Superior temporal gyrus (tissue), 1 donor: ENCODE results near the gene SIK3.

ENCODE experiments used
- DNase-seq: peaks from one replicate; pipeline ENCODE4 v3.0.0-alpha.2; 2016; ENCODE audit errors: extremely low spot score

SIK3 gene

GRCh38 chr11:117009905-117010605, 88.2 kb downstream of the SIK3 start:
- DNase-seq: no peak

- DNase-seq: no peak
Observed at GRCh38 chr11:117005758-117006157, 92.5 kb downstream of the SIK3 start.

GRCh38 chr11:117002639-117003299, 95.5 kb downstream of the SIK3 start:
- DNase-seq: peak; percentile 71

GRCh38 chr11:117000014-117000737, 98.1 kb downstream of the SIK3 start:
- DNase-seq: no peak

GRCh38 chr11:116997071-116997470, 101.2 kb downstream of the SIK3 start:
- no peak for DNase-seq

- DNase-seq: no peak
Observed at GRCh38 chr11:116994195-116994594, 104.0 kb downstream of the SIK3 start.

- DNase-seq: peak; percentile 77
Observed at GRCh38 chr11:116993599-116993998, 104.6 kb downstream of the SIK3 start.

- no peak for DNase-seq
Observed at GRCh38 chr11:116991491-116991890, 106.7 kb downstream of the SIK3 start.

GRCh38 chr11:116990811-116991210, 107.4 kb downstream of the SIK3 start:
- DNase-seq: no peak

- DNase-seq: no peak
Observed at GRCh38 chr11:116990061-116990473, 108.2 kb downstream of the SIK3 start.

GRCh38 chr11:116989184-116989583, 109.0 kb downstream of the SIK3 start:
- no peak for DNase-seq

GRCh38 chr11:116986521-116987105, 111.6 kb downstream of the SIK3 start:
- DNase-seq: no peak

- DNase-seq: no peak
Observed at GRCh38 chr11:116984589-116984988, 113.6 kb downstream of the SIK3 start.

- no peak for DNase-seq
Observed at GRCh38 chr11:116984186-116984585, 114.0 kb downstream of the SIK3 start.

- DNase-seq: no peak
Observed at GRCh38 chr11:116981266-116981885, 116.9 kb downstream of the SIK3 start.

GRCh38 chr11:116980136-116980793, 118.0 kb downstream of the SIK3 start:
- DNase-seq: no peak

GRCh38 chr11:116976941-116977570, 121.2 kb downstream of the SIK3 start:
- no peak for DNase-seq

GRCh38 chr11:116975661-116976060, 122.6 kb downstream of the SIK3 start:
- no peak for DNase-seq

- DNase-seq: no peak
Observed at GRCh38 chr11:116973270-116973669, 125.0 kb downstream of the SIK3 start.

GRCh38 chr11:116972691-116973090, 125.5 kb downstream of the SIK3 start:
- DNase-seq: no peak
